ENCODE results near the gene BNIPL. TPM values are rescaled to one million over a fixed set of nuclear protein-coding genes. Genes with fewer than 3 reads are reported as not detected.

BNIPL gene
- total and polyA plus RNA-seq, 2 donors, result 1.9 to 10.9 TPM

- H3K36me3 ChIP-seq (ENCODE audit: insufficient read depth), result no peaks in the 10 kb centered on the region
- no peak overlapping the region for H3K4me3 ChIP-seq (ENCODE audit: low read depth, low read length)
- H3K4me1 ChIP-seq (ENCODE audit: insufficient read depth), result no peaks in the 10 kb centered on the region
- no peak overlapping the region for H3K27ac ChIP-seq (ENCODE audit: low read depth)
- DNase-seq (ENCODE audit: extremely low spot score), result no peak
Observed at GRCh38 chr1:151003180-151003579, 33.2 kb upstream of the BNIPL start.

- WGBS, result 8% methylated on average over 4 of the region's 4 CpGs
- Histone ChIP-seq H3K36me3 (ENCODE audit: insufficient read depth) (no peaks in the 10 kb centered on the region), H3K4me1 (ENCODE audit: insufficient read depth) (peaks cover 1% of the 10 kb centered on the region), H3K4me3 (ENCODE audit: low read depth, low read length) (peak overlapping the region; percentile 54), H3K27ac (ENCODE audit: low read depth) (peak overlapping the region; percentile 88)
- DNase-seq (ENCODE audit: extremely low spot score), result no peak
Observed at GRCh38 chr1:151005729-151006319, 30.6 kb upstream of the BNIPL start.

GRCh38 chr1:151006327-151007052, 29.9 kb upstream of the BNIPL start, which contains the start of gene MINDY1:
Gene MINDY1, minus strand, starts transcription at chr1:151006902. Its CDS starts 4,285 bp downstream, at chr1:151002617.
- under 1% methylated on average over 18 of the region's 18 CpGs for WGBS
- Histone ChIP-seq H3K4me3 (ENCODE audit: low read depth, low read length) (peak within 1 kb of the TSS; percentile 54), H3K4me1 (ENCODE audit: insufficient read depth) (peaks cover 1% of the 10 kb centered on the region), H3K36me3 (ENCODE audit: insufficient read depth) (no peaks in the 10 kb centered on the region), H3K27ac (ENCODE audit: low read depth) (peak within 1 kb of the TSS; percentile 89)
- DNase-seq (ENCODE audit: extremely low spot score), result peak; percentile 83

DNA sequence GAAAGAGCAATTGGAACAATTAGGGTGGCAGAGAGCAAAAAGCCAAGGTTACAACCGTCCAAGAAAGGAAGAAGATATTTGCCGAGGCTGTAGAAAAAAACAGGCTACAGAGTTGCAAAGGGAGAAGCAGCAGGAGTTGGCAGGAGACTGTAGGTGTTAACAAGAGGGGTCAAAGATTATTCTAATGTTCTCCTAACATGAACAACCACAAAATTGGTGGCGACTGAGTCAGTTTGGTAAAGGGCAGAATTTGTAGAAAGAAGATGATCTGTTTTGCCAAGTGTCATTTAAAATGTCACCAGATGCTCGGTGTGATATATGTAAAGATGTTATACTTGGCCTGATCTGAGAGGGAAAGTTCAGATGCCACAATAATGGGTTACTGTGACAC, 28.5 kb upstream of the BNIPL start:
- no peak overlapping the region for H3K4me3 ChIP-seq (ENCODE audit: low read depth, low read length)
- peaks cover 1% of the 10 kb centered on the region for H3K4me1 ChIP-seq (ENCODE audit: insufficient read depth)
- DNase-seq (ENCODE audit: extremely low spot score), result no peak
- H3K27ac ChIP-seq (ENCODE audit: low read depth), result peak overlapping the region; percentile 89
- H3K36me3 ChIP-seq (ENCODE audit: insufficient read depth), result no peaks in the 10 kb centered on the region
- WGBS, result 7% methylated on average over 4 of the region's 4 CpGs

GRCh38 chr1:151008244-151009205, 27.9 kb upstream of the BNIPL start, which contains the start of gene PRUNE1:
Gene PRUNE1, plus strand, starts transcription at chr1:151008449. Its CDS starts 184 bp downstream, at chr1:151008633.
- H3K4me3 ChIP-seq (ENCODE audit: low read depth, low read length), result peak within 1 kb of the TSS; percentile 66

GRCh38 chr1:151009206-151009587, 27.2 kb upstream of the BNIPL start:
- 32% methylated on average over 3 of the region's 3 CpGs for WGBS
- no peak for DNase-seq (ENCODE audit: extremely low spot score)
- H3K36me3 ChIP-seq (ENCODE audit: insufficient read depth), result no peaks in the 10 kb centered on the region
- peak overlapping the region; percentile 73 for H3K27ac ChIP-seq (ENCODE audit: low read depth)
- peak overlapping the region; percentile 66 for H3K4me3 ChIP-seq (ENCODE audit: low read depth, low read length)
- peaks cover 1% of the 10 kb centered on the region for H3K4me1 ChIP-seq (ENCODE audit: insufficient read depth)

More at GRCh38 chr1:151008244-151009205, 27.9 kb upstream of the BNIPL start, which contains the start of gene PRUNE1:
- peaks cover 1% of the 10 kb centered on the region for H3K4me1 ChIP-seq (ENCODE audit: insufficient read depth)
- WGBS, result under 1% methylated on average over 69 of the region's 69 CpGs
- H3K27ac ChIP-seq (ENCODE audit: low read depth), result peak within 1 kb of the TSS; percentile 89
- DNase-seq (ENCODE audit: extremely low spot score), result peak; percentile 92
- H3K36me3 ChIP-seq (ENCODE audit: insufficient read depth), result no peaks in the 10 kb centered on the region

DNA sequence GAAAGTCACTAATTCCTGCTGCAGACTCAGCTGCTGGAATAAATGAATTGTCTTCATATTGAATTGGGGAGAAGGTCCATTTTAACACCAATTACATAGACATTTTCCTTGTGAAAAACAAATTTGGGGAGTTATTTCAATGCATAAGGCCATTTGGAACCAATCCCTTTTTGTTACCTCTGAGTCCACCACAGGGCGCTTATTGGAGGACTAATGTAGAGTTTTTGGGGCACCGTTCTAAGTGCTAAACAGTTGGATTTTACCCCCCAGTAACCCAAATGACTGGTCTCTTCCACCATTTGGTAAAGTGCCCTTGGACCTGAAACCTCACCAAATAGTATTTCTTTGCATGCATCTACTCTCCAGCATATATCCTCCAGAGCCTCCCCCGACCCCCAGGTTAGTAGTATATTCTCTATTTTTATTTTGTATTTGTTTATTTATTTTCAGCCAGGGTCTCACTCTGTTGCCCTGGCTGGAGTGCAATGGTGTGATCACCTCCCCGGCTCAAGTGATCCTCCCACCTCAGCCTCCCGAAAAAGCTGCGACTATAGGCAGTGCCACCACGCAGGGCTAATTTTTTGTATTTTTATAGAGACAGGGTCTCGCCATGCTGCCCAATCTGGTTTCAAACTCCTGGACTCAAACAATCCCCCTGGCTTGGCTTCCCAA, 26.6 kb upstream of the BNIPL start:
- Histone ChIP-seq H3K4me1 (ENCODE audit: insufficient read depth) (peaks cover 1% of the 10 kb centered on the region), H3K4me3 (ENCODE audit: low read depth, low read length) (no peak overlapping the region), H3K36me3 (ENCODE audit: insufficient read depth) (no peaks in the 10 kb centered on the region), H3K27ac (ENCODE audit: low read depth) (no peak overlapping the region)
- DNase-seq (ENCODE audit: extremely low spot score), result no peak
- WGBS, result 95% methylated on average over 8 of the region's 8 CpGs

GRCh38 chr1:151010346-151010726, 26.1 kb upstream of the BNIPL start:
- DNase-seq (ENCODE audit: extremely low spot score), result no peak
- peaks cover 1% of the 10 kb centered on the region for H3K4me1 ChIP-seq (ENCODE audit: insufficient read depth)
- H3K36me3 ChIP-seq (ENCODE audit: insufficient read depth), result no peaks in the 10 kb centered on the region
- H3K27ac ChIP-seq (ENCODE audit: low read depth), result no peak overlapping the region
- H3K4me3 ChIP-seq (ENCODE audit: low read depth, low read length), result no peak overlapping the region
- WGBS, result 90% methylated on average over 3 of the region's 3 CpGs

DNA sequence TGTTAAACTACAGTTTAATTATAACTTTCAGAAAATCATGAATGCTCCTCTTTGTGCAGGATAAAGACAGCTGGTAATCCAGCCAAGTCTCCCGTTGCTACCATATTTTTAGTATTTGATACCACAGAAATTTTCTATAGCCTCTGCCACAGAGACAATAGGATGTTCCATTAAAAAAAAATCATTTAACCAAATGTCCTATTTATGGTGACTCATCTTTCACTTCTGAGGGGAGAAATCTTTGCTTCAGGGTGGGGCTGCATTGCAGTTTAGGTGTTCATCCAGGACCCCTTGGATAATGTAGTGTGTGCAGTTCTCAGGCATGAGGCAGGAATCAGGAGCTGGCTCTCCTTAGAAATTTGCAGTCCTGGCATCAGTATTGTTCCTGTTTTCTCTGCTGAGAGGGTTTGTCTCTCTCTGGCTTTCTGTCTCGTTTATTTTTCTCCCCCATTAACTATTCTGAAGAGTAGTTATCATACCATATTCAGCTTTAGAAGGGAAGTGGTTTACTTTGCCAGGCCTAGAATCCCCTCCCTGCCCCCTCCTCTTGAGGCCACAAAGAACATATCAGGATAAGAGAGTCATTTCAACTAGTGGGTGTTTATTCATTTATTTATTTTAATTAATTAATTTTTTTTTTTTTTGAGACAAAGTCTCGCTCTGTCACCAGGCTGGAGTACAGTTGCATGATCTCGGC, 25.1 kb upstream of the BNIPL start:
- no peaks in the 10 kb centered on the region for H3K36me3 ChIP-seq (ENCODE audit: insufficient read depth)
- WGBS, result 69% methylated on average over 4 of the region's 4 CpGs
- H3K27ac ChIP-seq (ENCODE audit: low read depth), result no peak overlapping the region
- H3K4me3 ChIP-seq (ENCODE audit: low read depth, low read length), result no peak overlapping the region
- H3K4me1 ChIP-seq (ENCODE audit: insufficient read depth), result peaks cover 1% of the 10 kb centered on the region
- DNase-seq (ENCODE audit: extremely low spot score), result no peak

GRCh38 chr1:151012684-151013471, 23.5 kb upstream of the BNIPL start:
- Histone ChIP-seq H3K27ac (ENCODE audit: low read depth) (no peak overlapping the region), H3K4me1 (ENCODE audit: insufficient read depth) (peaks cover 1% of the 10 kb centered on the region), H3K36me3 (ENCODE audit: insufficient read depth) (no peaks in the 10 kb centered on the region), H3K4me3 (ENCODE audit: low read depth, low read length) (no peak overlapping the region)
- no peak for DNase-seq (ENCODE audit: extremely low spot score)
- 84% methylated on average over 14 of the region's 14 CpGs for WGBS

DNA sequence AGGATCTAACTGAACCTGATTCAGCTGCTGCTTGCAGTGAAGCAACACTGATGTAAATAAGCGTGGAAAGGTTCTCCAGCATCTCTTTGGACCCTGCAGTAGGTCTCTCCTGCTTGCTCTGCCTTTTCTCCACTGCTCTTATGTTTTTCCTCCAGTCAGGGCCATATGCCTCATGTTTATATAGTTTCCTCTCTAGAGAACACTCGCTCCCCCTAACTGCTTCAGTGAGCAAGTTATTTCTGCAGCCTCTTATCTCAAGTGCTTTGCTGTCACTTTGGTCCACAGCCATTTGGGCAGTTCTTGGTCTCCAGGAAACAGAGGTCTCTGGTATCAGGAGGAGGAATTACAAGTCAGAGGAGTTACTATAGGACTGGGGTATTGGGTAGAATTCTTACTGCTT, 22.9 kb upstream of the BNIPL start:
- peaks cover 1% of the 10 kb centered on the region for H3K4me1 ChIP-seq (ENCODE audit: insufficient read depth)
- H3K27ac ChIP-seq (ENCODE audit: low read depth), result no peak overlapping the region
- no peak for DNase-seq (ENCODE audit: extremely low spot score)
- WGBS, result 23% methylated on average over 2 of the region's 2 CpGs
- no peak overlapping the region for H3K4me3 ChIP-seq (ENCODE audit: low read depth, low read length)
- peaks cover 3% of the 10 kb centered on the region for H3K36me3 ChIP-seq (ENCODE audit: insufficient read depth)

DNA sequence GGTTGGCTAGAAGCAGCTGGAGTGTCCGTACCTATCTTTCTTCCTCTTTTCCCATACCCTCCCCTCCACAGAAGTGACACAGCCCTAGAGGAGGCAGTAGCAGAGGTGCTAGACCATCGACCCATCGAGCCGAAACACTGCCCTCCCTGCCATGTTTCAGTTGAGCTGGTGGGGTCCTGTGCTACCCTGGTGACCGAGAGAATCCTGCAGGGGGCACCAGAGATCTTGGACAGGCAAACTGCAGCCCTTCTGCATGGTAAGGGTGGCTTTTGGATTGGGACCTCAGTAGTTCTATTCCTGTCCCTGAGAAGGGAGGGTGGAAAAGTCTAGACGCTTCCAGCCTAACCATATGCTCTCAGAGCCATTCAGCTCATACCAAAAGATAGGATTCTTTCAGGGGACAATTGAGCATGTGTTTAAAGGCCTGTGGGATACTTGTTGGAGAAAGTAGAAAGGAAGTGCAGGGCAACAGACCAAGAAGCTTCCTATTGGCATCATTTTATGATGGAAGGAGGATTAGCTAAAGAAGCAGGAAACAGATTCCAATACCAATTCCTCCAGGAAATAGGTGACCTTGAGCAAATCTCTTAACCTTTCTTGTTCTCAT, 11.7 kb upstream of the BNIPL start:
- Histone ChIP-seq H3K4me1 (ENCODE audit: insufficient read depth) (no peaks in the 10 kb centered on the region), H3K4me3 (ENCODE audit: low read depth, low read length) (no peak overlapping the region), H3K36me3 (ENCODE audit: insufficient read depth) (peaks cover 2% of the 10 kb centered on the region), H3K27ac (ENCODE audit: low read depth) (no peak overlapping the region)
- WGBS, result 25% methylated on average over 6 of the region's 6 CpGs
- no peak for DNase-seq (ENCODE audit: extremely low spot score)
